Endometrium (tissue), 2 donors: ENCODE results near the gene RPL23.
"Not testable (repeated sequence)": the region's sequence is repeated elsewhere in the genome, so short reads cannot be mapped to it uniquely, and the experiment has no call there.

Experiments
- FAIRE-seq: peaks from 2 replicates; lab custom pipeline; 2012; peaks lifted over from hg19 to GRCh38; lab: Jason Lieb, UNC
- donor health status: control.
- donor health status: control.

The RPL23 gene

GRCh38 chr17:38867179-38867967 lies 13.9 kb upstream of the RPL23 start:
- FAIRE-seq = no peak

- no peak for FAIRE-seq
Observed at GRCh38 chr17:38864636-38865398, 11.3 kb upstream of the RPL23 start.

GRCh38 chr17:38861399-38861843 lies 7.9 kb upstream of the RPL23 start:
- no peak for FAIRE-seq

GRCh38 chr17:38857271-38857670 lies 3.8 kb upstream of the RPL23 start:
- FAIRE-seq = no peak

GRCh38 chr17:38855101-38855714 lies 1.7 kb upstream of the RPL23 start:
- not testable (repeated sequence) for FAIRE-seq

- no peak for FAIRE-seq
Observed at GRCh38 chr17:38852771-38853291, 690 bp downstream of the RPL23 start.

GRCh38 chr17:38851434-38851833 lies 2.1 kb downstream of the RPL23 start:
- no peak for FAIRE-seq

GRCh38 chr17:38850374-38850773 lies 3.1 kb downstream of the RPL23 start:
- FAIRE-seq = no peak

- FAIRE-seq = no peak
Observed at GRCh38 chr17:38848939-38849605, 4.4 kb downstream of the RPL23 start.

- no peak for FAIRE-seq
Observed at GRCh38 chr17:38848557-38848891, 5.0 kb downstream of the RPL23 start.

- FAIRE-seq = no peak
Observed at GRCh38 chr17:38844261-38844757, 9.2 kb downstream of the RPL23 start.

GRCh38 chr17:38825762-38826247 lies 27.7 kb downstream of the RPL23 start:
- no peak for FAIRE-seq

- FAIRE-seq = no peak
Observed at GRCh38 chr17:38824899-38825761, 28.4 kb downstream of the RPL23 start, which contains the start of gene CWC25. CWC25 (minus strand) TSS chr17:38825321; CDS start chr17:38825183, 138 bp downstream.

GRCh38 chr17:38815576-38816193 lies 37.8 kb downstream of the RPL23 start:
- no peak for FAIRE-seq

- no peak for FAIRE-seq
Observed at GRCh38 chr17:38809828-38810227, 43.7 kb downstream of the RPL23 start.

GRCh38 chr17:38800237-38800760 lies 53.2 kb downstream of the RPL23 start:
- FAIRE-seq = no peak

GRCh38 chr17:38799501-38800236 lies 53.9 kb downstream of the RPL23 start, which contains the start of gene PIP4K2B:
PIP4K2B (minus strand) TSS chr17:38799556; CDS start chr17:38799424, 132 bp downstream.
- no peak for FAIRE-seq

GRCh38 chr17:38798614-38799500 lies 54.7 kb downstream of the RPL23 start:
- no peak for FAIRE-seq
